Pancreas (tissue), 10 donors: ENCODE measurements around the gene RALGPS2. TPM values are rescaled to one million over a fixed set of nuclear protein-coding genes. Genes with fewer than 3 reads are reported as not detected.
"Not testable (repeated sequence)": the region's sequence is repeated elsewhere in the genome, so short reads cannot be mapped to it uniquely, and the experiment has no call there.

Experiments used
- ATAC-seq, 4 donors: fragments of 200-7000 bp; cut with Tn5 transposase; one replicate each; pipeline versions ENCODE4 v1.8.0 to v1.9.1; 2020; ENCODE audit warnings: mild to moderate bottlenecking in 4 of 4, moderate library complexity in 4 of 4
- DNase-seq, 6 donors: peaks; one replicate each; pipeline ENCODE4 v3.0.0-alpha.2; 2020
- FAIRE-seq: peaks from 2 replicates; lab custom pipeline; 2012; peaks lifted over from hg19 to GRCh38; lab: Jason Lieb, UNC
- H3K27ac ChIP-seq, 4 donors: fragments of 200-600 bp; sonication (generic); 1 replicate in 3 of 4; 2 replicates in 1 of 4; pipeline versions ENCODE4 v1.5.0 to v1.8.0; 2020
- H3K27me3 ChIP-seq, 4 donors: fragments of 200-600 bp; one replicate each; pipeline ENCODE4 v1.8.0; 2021
- H3K36me3 ChIP-seq, 3 donors: fragments of 200-600 bp; sonication (generic) in 1 of 3; one replicate each; pipeline versions ENCODE4 v1.5.0 to v1.8.0; 2020 to 2021
- H3K4me1 ChIP-seq, 3 donors: fragments of 200-600 bp; one replicate each; pipeline ENCODE4 v1.8.0; 2021
- H3K4me3 ChIP-seq, 4 donors: fragments of 200-600 bp; sonication (generic) in 2 of 4; one replicate each; pipeline versions ENCODE4 v1.5.0 to v1.8.0; 2020 to 2021
- H3K9me3 ChIP-seq, 4 donors: fragments of 200-600 bp; one replicate each; pipeline ENCODE4 v1.8.0; 2021
- CTCF ChIP-seq, 4 donors: fragments of 200-600 bp; sonication (generic) in 3 of 4; IDR thresholded peaks; one replicate each; pipeline versions ENCODE4 v1.5.0 to v1.8.0; 2021; ENCODE audit warnings: antibody characterized with exemption in 4 of 4
- WGBS, 2 donors: extraction: QIAGEN DNeasy Blood & Tissue Kit; methylation state at CpG; one replicate each; pipeline ENCODE4 v1.1.7; 2013; 5-methylcytosine and 5-hydroxymethylcytosine counted together
- intact Hi-C, 3 donors: fragments of 100-400 bp; cut with DNase I; formaldehyde crosslinking; loops; one replicate each; pipeline versions ENCODE4 v1.11.1 to v1.14.2; 2022
- polyA plus RNA-seq, 2 donors: library from polyadenylated mRNA; stranded (reverse); fragments of 200-250 nt; gene quantifications; one replicate each; pipeline ENCODE4 v1.2.3, GENCODE V29; 2013
- total RNA-seq, 6 donors: library from RNA; stranded (reverse); fragmentation: NEBNext Ultra II Directional in 4 of 6; extraction: Animal tissue kit (Norgen Biotek cat#: 25700) in 4 of 6; gene quantifications; one replicate each; pipeline versions ENCODE4 v1.2.1 to v1.2.4, GENCODE V29; 2021 to 2023
- donor health status: healthy with polysubstance abuse.
- donor health status: DM: no; HTN: no; CAD: no; lungs with moderate emphysema.
- donor health status: DM: no; HTN: no; CAD: no.
- donor health status: control.
- donor health status: control.
- donor health status: Bipolar disorder and iron deficiency.
- donor health status: DM: yes; HTN: yes; CAD: no.
- donor health status: DM: no; HTN: no; CAD: no.
- donor health status: DM: no; HTN: no; CAD: no.
- donor health status: DM: yes; HTN: yes; CAD: no.

Gene RALGPS2
- total and polyA plus RNA-seq, 8 donors = 1.9 to 11.6 (median 7.6) TPM

DNA sequence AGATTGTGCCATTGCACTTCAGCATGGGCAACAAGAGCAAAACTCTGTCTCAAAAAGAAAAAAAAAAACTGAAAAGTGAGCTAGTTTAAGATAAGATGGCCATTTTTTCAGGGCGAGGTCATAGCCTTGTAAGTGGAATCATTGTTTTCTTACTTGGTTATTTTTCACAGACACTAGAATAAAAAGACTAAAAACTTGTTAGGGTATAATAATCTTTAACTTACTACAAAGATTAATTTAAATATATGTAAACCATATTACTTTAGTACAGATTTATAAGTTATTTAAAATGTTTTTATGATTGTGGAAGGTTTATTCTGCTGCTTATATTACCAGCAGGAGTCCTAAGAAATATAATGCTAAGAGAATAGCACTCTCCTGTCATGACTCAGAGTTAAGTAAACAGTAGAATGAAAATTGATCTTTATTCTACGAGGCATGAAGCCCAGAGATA lies 122.4 kb downstream of the RALGPS2 start:
- Histone ChIP-seq H3K27me3 (no peaks in the 10 kb centered on the region), H3K4me1 (no peaks in the 10 kb centered on the region), H3K9me3 (no peaks in the 10 kb centered on the region), H3K36me3 (no peaks in the 10 kb centered on the region), H3K27ac (no peak overlapping the region), H3K4me3 (no peak overlapping the region)
- ATAC-seq (peak in 3 of 4 donors; percentile 76 to 85 (median 78)), FAIRE-seq (peak; percentile 65), DNase-seq (no peak)
- TF ChIP-seq CTCF (IDR thresholded peaks at IDR 0.05) = no peak
- intact Hi-C loops = no loop called here
- WGBS, 2 donors = 32 to 39% methylated on average over 2 of the region's 2 CpGs

- ATAC-seq, intact Hi-C loops, H3K9me3 ChIP-seq, H3K27ac ChIP-seq, H3K4me3 ChIP-seq, FAIRE-seq, DNase-seq, H3K4me1 ChIP-seq, H3K36me3 ChIP-seq, H3K27me3 ChIP-seq: not testable (repeated sequence)
- WGBS, 2 donors = 94 to 95% methylated on average over 1 of the region's 1 CpG
These were observed 122.9 kb downstream of the RALGPS2 start for GRCh38 chr1:178847919-178848318.

DNA sequence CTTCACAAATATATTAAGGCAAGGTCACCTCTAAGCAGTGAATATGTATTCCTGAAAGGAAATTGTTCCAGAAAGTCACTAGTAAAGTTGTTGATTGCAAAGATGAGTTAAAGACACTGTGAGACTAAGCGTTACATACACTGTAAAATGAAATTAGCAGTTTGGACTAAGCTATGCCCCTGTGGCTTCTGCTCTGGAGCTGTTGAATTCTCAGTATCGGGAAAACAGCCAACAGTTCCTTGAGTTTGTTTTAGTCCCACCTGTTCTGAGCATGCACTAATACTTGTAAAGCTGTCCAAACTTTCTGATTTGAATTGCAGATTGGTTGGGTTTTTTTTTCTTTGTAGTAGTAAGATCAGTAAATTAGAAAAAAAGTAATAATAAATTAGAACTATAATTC lies 124.9 kb downstream of the RALGPS2 start:
- H3K36me3 ChIP-seq = no peaks in the 10 kb centered on the region
- DNase-seq = no peak

GRCh38 chr1:178857126-178857525 lies 132.1 kb downstream of the RALGPS2 start:
- intact Hi-C loops = no loop called here
- Histone ChIP-seq H3K27ac (no peak overlapping the region), H3K36me3 (no peaks in the 10 kb centered on the region), H3K4me1 (peaks cover 0 to 7% (median 0%) of the 10 kb centered on the region in 3 donors), H3K9me3 (no peaks in the 10 kb centered on the region), H3K27me3 (no peaks in the 10 kb centered on the region), H3K4me3 (no peak overlapping the region)
- FAIRE-seq (no peak), DNase-seq (no peak), ATAC-seq (no peak)
- WGBS, 2 donors = 95 to 98% methylated on average over 2 of the region's 2 CpGs
- TF ChIP-seq CTCF (IDR thresholded peaks at IDR 0.05) = no peak

More for the DNA sequence above, 124.9 kb downstream of the RALGPS2 start:
- peaks cover 0 to under 1% (median 0%) of the 10 kb centered on the region in 3 donors for H3K4me1 ChIP-seq
- H3K9me3 ChIP-seq = no peaks in the 10 kb centered on the region
- no peak for TF ChIP-seq CTCF (IDR thresholded peaks at IDR 0.05)
- ATAC-seq = no peak
- H3K4me3 ChIP-seq = no peak overlapping the region
- intact Hi-C loops = no loop called here
- no peaks in the 10 kb centered on the region for H3K27me3 ChIP-seq
- 66 to 80% methylated on average over 2 of the region's 2 CpGs for WGBS, 2 donors
- peak; percentile 74 for FAIRE-seq
- H3K27ac ChIP-seq = no peak overlapping the region

- TF ChIP-seq CTCF (IDR thresholded peaks at IDR 0.05) = no peak
- intact Hi-C loops = no loop called here
- no peak overlapping the region for H3K27ac ChIP-seq
- no peak overlapping the region for H3K4me3 ChIP-seq
- 97% methylated on average over 3 of the region's 3 CpGs for WGBS, 2 donors
- FAIRE-seq = no peak
- no peaks in the 10 kb centered on the region for H3K4me1 ChIP-seq
- no peaks in the 10 kb centered on the region for H3K9me3 ChIP-seq
- no peak for ATAC-seq
- DNase-seq = no peak
- H3K27me3 ChIP-seq = no peaks in the 10 kb centered on the region
- no peaks in the 10 kb centered on the region for H3K36me3 ChIP-seq
These were observed 137.4 kb downstream of the RALGPS2 start for GRCh38 chr1:178862416-178862815.
